Esophagus squamous epithelium (tissue), 4 donors: ENCODE results near the gene DIAPH3.

Source experiments
- POLR2A ChIP-seq, 4 donors: fragments of 450-650 bp; IDR thresholded peaks; one replicate each; pipeline ENCODE4 v1.6.1; 2017; ENCODE audit warnings: antibody characterized with exemption in 4 of 4, mild to moderate bottlenecking in 4 of 4, moderate library complexity in 3 of 4
- TF ChIP-seq, protein P1 (sequence below), 6 experiments: fragments of 450-650 bp in 4 of 6; fragments of 200-600 bp in 2 of 6; sonication (generic) in 2 of 6; IDR thresholded peaks; one replicate each; pipeline ENCODE4 v1.5.1; 2016 to 2019; ENCODE audit warnings: antibody characterized with exemption in 6 of 6, mild to moderate bottlenecking in 4 of 6, moderate library complexity in 4 of 6

DNA sequence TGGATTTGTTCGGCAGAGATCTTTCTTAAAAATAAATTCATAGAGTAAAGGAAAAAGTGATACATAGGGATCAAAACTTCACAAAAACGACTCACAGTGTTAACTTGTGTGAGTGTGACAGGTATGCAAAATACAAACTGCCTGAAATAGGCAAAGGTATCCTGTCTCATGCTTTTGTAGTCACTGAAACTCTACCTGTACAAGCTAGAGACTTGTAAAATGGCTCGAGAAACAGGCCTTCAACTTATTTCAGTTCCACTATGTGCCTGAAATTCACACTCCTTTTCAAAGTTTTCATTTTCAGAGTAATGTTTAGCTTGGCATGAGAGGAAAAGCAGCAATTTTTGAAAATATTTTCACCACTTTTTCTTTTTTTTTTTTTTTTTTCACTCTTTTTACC is 290.4 kb downstream of the DIAPH3 start:
- TF ChIP-seq, protein P1, sequence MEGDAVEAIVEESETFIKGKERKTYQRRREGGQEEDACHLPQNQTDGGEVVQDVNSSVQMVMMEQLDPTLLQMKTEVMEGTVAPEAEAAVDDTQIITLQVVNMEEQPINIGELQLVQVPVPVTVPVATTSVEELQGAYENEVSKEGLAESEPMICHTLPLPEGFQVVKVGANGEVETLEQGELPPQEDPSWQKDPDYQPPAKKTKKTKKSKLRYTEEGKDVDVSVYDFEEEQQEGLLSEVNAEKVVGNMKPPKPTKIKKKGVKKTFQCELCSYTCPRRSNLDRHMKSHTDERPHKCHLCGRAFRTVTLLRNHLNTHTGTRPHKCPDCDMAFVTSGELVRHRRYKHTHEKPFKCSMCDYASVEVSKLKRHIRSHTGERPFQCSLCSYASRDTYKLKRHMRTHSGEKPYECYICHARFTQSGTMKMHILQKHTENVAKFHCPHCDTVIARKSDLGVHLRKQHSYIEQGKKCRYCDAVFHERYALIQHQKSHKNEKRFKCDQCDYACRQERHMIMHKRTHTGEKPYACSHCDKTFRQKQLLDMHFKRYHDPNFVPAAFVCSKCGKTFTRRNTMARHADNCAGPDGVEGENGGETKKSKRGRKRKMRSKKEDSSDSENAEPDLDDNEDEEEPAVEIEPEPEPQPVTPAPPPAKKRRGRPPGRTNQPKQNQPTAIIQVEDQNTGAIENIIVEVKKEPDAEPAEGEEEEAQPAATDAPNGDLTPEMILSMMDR (IDR thresholded peaks at IDR 0.05): no peak
- TF ChIP-seq POLR2A (IDR thresholded peaks at IDR 0.05): no peak
